ENCODE data around the gene VPS26C.

VPS26C gene

DNA sequence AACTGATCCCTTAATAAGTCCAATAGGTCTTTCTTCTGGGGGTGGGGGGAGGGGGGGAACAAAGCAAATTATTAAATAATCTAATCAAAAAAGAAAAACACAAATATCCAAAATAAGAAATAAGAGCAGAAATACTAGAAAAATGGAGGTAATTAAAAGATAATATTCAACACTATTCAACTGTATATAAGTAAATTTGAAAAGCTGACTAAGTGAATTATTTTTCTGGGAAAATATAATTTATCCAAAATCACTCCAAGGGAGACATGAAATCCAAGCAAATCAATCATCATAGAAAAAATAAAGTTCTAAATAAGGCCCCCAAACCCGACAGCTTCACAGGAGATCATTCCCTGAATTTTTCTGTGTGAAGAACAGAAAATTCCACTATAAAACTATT lies 18.8 kb downstream of the VPS26C start:
- Histone ChIP-seq H3K4me1 (ENCODE audit: control insufficient read depth in 2 of 2, insufficient read depth in 2 of 2, low read length in 2 of 2) (no peaks in the 10 kb centered on the region), H3K36me3 (ENCODE audit: control insufficient read depth in 2 of 2, insufficient read depth in 2 of 2, low read length in 2 of 2) (no peaks in the 10 kb centered on the region), H3K27ac (ENCODE audit: low read depth in 2 of 2, low read length in 2 of 2) (no peak overlapping the region), H3K27me3 (ENCODE audit: control insufficient read depth in 2 of 2, insufficient read depth in 2 of 2, low read length in 2 of 2) (no peaks in the 10 kb centered on the region), H3K4me3 (ENCODE audit: low read length in 2 of 2) (no peak overlapping the region), H3K9me3 (ENCODE audit: control insufficient read depth in 2 of 2, low read length in 2 of 2) (no peaks in the 10 kb centered on the region), H3K9ac (ENCODE audit: low read depth in 1 of 2, low read length in 2 of 2) (no peak overlapping the region)

DNA sequence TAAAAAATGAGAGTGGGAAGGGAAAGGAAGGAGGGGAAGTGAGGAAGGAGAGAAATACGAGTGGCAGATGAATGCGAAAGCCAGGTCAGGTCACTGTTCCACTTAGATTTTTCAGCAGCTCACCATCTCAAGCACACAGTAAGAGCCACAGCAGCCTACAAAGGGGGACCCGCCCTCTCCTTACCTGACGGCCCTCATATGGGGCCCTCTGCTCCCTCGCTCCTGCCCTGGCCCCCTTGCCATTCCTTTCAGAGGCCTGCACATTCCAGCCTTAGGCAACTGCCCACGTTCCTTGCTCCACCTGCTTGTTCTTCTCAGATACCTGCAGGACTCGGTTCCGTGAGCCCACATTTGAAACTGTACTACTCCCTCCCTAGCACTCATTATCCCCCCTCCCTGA lies 22.0 kb downstream of the VPS26C start:
- Histone ChIP-seq H3K27ac (ENCODE audit: low read depth in 2 of 2, low read length in 2 of 2) (no peak overlapping the region), H3K36me3 (ENCODE audit: control insufficient read depth in 2 of 2, insufficient read depth in 2 of 2, low read length in 2 of 2) (peaks cover 6 to 8% of the 10 kb centered on the region in 2 donors), H3K9ac (ENCODE audit: low read depth in 1 of 2, low read length in 2 of 2) (no peak overlapping the region), H3K27me3 (ENCODE audit: control insufficient read depth in 2 of 2, insufficient read depth in 2 of 2, low read length in 2 of 2) (no peaks in the 10 kb centered on the region), H3K4me3 (ENCODE audit: low read length in 2 of 2) (no peak overlapping the region), H3K4me1 (ENCODE audit: control insufficient read depth in 2 of 2, insufficient read depth in 2 of 2, low read length in 2 of 2) (no peaks in the 10 kb centered on the region), H3K9me3 (ENCODE audit: control insufficient read depth in 2 of 2, low read length in 2 of 2) (no peaks in the 10 kb centered on the region)

DNA sequence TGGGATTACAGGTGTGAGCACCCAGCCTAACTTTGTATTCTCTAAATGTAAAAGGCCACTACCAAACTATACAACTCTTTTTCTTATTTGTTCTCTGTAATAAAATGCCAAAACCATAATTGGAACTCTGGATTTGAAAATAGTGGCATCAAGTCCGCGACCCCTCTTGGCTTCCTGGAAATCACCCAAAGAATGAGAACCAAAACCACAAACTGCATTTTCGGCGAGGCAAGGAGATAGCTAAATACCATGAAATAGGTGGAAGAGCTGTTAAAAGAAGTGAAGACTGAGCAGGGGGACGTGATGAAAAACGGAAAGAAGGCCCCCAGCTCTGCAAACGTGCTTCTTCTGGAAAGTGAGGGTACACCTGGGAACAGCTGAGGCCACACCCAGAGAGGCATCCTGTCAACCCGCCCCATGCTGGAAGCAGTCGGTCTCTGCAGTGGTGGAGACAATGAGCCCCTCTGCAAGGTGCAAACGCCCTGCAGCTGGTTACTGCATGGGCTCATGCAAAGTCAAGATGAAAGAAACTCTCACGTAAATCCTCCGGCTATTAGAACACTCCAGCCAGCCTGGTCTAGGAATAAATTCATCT lies 22.5 kb downstream of the VPS26C start:
- Histone ChIP-seq H3K27ac (ENCODE audit: low read depth in 2 of 2, low read length in 2 of 2) (no peak overlapping the region), H3K27me3 (ENCODE audit: control insufficient read depth in 2 of 2, insufficient read depth in 2 of 2, low read length in 2 of 2) (no peaks in the 10 kb centered on the region), H3K4me1 (ENCODE audit: control insufficient read depth in 2 of 2, insufficient read depth in 2 of 2, low read length in 2 of 2) (no peaks in the 10 kb centered on the region), H3K36me3 (ENCODE audit: control insufficient read depth in 2 of 2, insufficient read depth in 2 of 2, low read length in 2 of 2) (peaks cover 6 to 12% of the 10 kb centered on the region in 2 donors), H3K4me3 (ENCODE audit: low read length in 2 of 2) (no peak overlapping the region), H3K9me3 (ENCODE audit: control insufficient read depth in 2 of 2, low read length in 2 of 2) (no peaks in the 10 kb centered on the region), H3K9ac (ENCODE audit: low read depth in 1 of 2, low read length in 2 of 2) (no peak overlapping the region)

DNA sequence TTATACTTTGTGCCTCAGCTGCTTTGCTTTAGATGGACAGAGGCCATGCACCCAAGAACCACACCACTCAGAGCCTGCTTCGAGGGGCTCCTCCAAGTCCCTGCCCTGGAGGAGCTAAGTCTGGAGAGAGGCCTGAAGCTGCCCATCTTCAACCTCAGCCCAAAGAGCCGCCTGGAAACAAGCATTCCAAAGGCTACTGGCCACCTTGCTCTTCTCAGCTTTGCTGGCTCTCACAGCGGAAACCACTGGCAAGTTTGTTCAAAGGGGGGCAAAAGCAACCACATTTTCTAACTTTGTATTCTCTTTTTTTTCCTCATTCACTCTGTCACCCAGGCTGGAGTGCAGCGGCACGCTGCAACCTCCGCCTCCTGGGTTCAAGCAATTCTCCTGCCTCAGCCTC lies 23.2 kb downstream of the VPS26C start:
- Histone ChIP-seq H3K27me3 (ENCODE audit: control insufficient read depth in 2 of 2, insufficient read depth in 2 of 2, low read length in 2 of 2) (no peaks in the 10 kb centered on the region), H3K4me3 (ENCODE audit: low read length in 2 of 2) (no peak overlapping the region), H3K27ac (ENCODE audit: low read depth in 2 of 2, low read length in 2 of 2) (no peak overlapping the region), H3K9me3 (ENCODE audit: control insufficient read depth in 2 of 2, low read length in 2 of 2) (no peaks in the 10 kb centered on the region), H3K9ac (ENCODE audit: low read depth in 1 of 2, low read length in 2 of 2) (no peak overlapping the region), H3K36me3 (ENCODE audit: control insufficient read depth in 2 of 2, insufficient read depth in 2 of 2, low read length in 2 of 2) (peaks cover 6 to 12% of the 10 kb centered on the region in 2 donors), H3K4me1 (ENCODE audit: control insufficient read depth in 2 of 2, insufficient read depth in 2 of 2, low read length in 2 of 2) (no peaks in the 10 kb centered on the region)

DNA sequence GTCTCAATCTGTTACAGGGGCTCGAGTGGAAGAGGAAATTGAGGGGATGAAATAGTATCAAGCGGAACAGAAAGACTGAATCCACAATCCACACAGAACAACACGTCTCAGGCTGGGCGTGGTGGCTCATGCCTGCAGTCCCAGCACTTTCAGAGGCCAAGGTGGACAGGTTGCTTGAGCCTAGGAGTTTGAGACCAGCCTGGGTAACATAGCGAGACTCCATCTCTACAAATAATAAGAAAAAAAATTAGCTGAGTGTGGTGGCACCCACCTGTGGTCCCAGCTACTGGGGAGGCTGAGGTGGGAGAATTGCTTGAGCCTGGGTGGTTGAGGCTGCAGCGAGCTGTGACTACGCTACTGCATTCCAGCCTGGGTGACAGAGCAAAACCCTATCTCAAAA lies 25.7 kb downstream of the VPS26C start:
- no peak overlapping the region for H3K4me3 ChIP-seq (ENCODE audit: low read length in 2 of 2)
- no peaks in the 10 kb centered on the region for H3K27me3 ChIP-seq (ENCODE audit: control insufficient read depth in 2 of 2, insufficient read depth in 2 of 2, low read length in 2 of 2)
- no peaks in the 10 kb centered on the region for H3K4me1 ChIP-seq (ENCODE audit: control insufficient read depth in 2 of 2, insufficient read depth in 2 of 2, low read length in 2 of 2)
- H3K36me3 ChIP-seq (ENCODE audit: control insufficient read depth in 2 of 2, insufficient read depth in 2 of 2, low read length in 2 of 2), result peaks cover 17 to 28% of the 10 kb centered on the region in 2 donors
- no peak overlapping the region for H3K9ac ChIP-seq (ENCODE audit: low read depth in 1 of 2, low read length in 2 of 2)
- H3K27ac ChIP-seq (ENCODE audit: low read depth in 2 of 2, low read length in 2 of 2), result no peak overlapping the region
- no peaks in the 10 kb centered on the region for H3K9me3 ChIP-seq (ENCODE audit: control insufficient read depth in 2 of 2, low read length in 2 of 2)

DNA sequence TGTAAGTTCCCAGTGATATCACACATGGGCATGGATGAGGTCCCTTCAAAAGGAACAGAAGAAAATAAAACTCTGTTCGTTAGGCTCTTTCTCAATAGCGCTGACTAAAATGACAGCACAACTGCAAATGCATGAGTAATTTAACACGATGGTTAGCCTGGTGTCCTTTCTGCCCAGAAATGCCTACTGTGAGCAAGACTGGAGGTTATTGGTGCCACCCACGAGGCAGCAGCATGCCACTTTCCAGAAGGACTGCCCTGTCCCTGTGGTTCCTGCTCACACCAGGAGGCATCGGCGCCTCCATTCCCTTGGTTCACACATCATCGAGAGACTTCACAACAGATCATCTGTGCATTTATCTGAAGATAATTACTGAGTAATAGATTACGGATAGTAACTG lies 26.2 kb downstream of the VPS26C start:
- Histone ChIP-seq H3K27ac (ENCODE audit: low read depth in 2 of 2, low read length in 2 of 2) (no peak overlapping the region), H3K9me3 (ENCODE audit: control insufficient read depth in 2 of 2, low read length in 2 of 2) (no peaks in the 10 kb centered on the region), H3K4me1 (ENCODE audit: control insufficient read depth in 2 of 2, insufficient read depth in 2 of 2, low read length in 2 of 2) (no peaks in the 10 kb centered on the region), H3K27me3 (ENCODE audit: control insufficient read depth in 2 of 2, insufficient read depth in 2 of 2, low read length in 2 of 2) (no peaks in the 10 kb centered on the region), H3K9ac (ENCODE audit: low read depth in 1 of 2, low read length in 2 of 2) (no peak overlapping the region), H3K4me3 (ENCODE audit: low read length in 2 of 2) (no peak overlapping the region), H3K36me3 (ENCODE audit: control insufficient read depth in 2 of 2, insufficient read depth in 2 of 2, low read length in 2 of 2) (peaks cover 21 to 30% of the 10 kb centered on the region in 2 donors)

DNA sequence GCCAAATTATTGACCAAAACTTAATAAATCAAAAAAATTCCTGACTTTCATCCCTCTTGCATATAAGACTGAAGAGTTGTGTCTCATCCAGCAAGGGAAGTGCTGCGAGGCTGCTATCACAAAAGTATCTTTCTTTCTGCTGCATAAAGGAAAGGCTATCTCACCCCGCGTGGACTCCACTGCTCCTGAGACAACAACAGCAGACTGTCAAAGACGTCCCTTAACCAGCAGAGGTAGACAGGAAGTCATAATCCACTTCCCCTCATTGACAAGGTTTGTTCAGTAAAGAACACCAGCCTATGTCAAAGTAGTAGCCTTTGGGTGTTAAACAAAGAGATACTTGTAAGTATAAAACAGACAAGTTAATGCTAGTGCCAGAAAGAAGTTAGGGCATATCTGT lies 29.4 kb downstream of the VPS26C start:
- Histone ChIP-seq H3K4me3 (ENCODE audit: low read length in 2 of 2) (no peak overlapping the region), H3K9me3 (ENCODE audit: control insufficient read depth in 2 of 2, low read length in 2 of 2) (no peaks in the 10 kb centered on the region)

DNA sequence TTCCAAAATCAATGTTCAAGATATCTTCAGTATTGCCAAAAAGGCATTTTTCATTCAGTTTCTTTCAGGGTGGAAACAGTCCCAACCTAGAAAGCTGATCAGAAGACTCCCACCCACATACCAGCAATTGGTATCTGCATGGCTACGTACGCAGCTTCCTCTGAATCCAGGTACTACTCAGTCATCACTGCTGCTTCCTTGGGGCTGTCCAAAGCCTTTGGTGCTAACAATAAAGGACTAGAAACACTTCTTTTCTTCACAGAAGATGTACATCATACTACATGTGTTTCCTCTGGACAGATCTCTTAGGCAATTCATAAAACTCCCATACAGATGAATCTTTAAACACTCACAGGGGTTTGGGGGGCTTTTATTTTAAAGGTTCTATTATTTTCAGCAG lies 29.8 kb downstream of the VPS26C start:
- H3K9me3 ChIP-seq (ENCODE audit: control insufficient read depth in 2 of 2, low read length in 2 of 2), result no peaks in the 10 kb centered on the region
- H3K4me1 ChIP-seq (ENCODE audit: control insufficient read depth in 2 of 2, insufficient read depth in 2 of 2, low read length in 2 of 2), result no peaks in the 10 kb centered on the region
- no peak overlapping the region for H3K4me3 ChIP-seq (ENCODE audit: low read length in 2 of 2)
- H3K27ac ChIP-seq (ENCODE audit: low read depth in 2 of 2, low read length in 2 of 2), result no peak overlapping the region
- no peaks in the 10 kb centered on the region for H3K27me3 ChIP-seq (ENCODE audit: control insufficient read depth in 2 of 2, insufficient read depth in 2 of 2, low read length in 2 of 2)
- no peak overlapping the region for H3K9ac ChIP-seq (ENCODE audit: low read depth in 1 of 2, low read length in 2 of 2)
- H3K36me3 ChIP-seq (ENCODE audit: control insufficient read depth in 2 of 2, insufficient read depth in 2 of 2, low read length in 2 of 2), result peaks cover 37 to 51% of the 10 kb centered on the region in 2 donors

More for the DNA sequence above, 29.4 kb downstream of the VPS26C start:
- Histone ChIP-seq H3K27me3 (ENCODE audit: control insufficient read depth in 2 of 2, insufficient read depth in 2 of 2, low read length in 2 of 2) (no peaks in the 10 kb centered on the region), H3K36me3 (ENCODE audit: control insufficient read depth in 2 of 2, insufficient read depth in 2 of 2, low read length in 2 of 2) (peaks cover 34 to 47% of the 10 kb centered on the region in 2 donors), H3K4me1 (ENCODE audit: control insufficient read depth in 2 of 2, insufficient read depth in 2 of 2, low read length in 2 of 2) (no peaks in the 10 kb centered on the region), H3K27ac (ENCODE audit: low read depth in 2 of 2, low read length in 2 of 2) (no peak overlapping the region), H3K9ac (ENCODE audit: low read depth in 1 of 2, low read length in 2 of 2) (no peak overlapping the region)

DNA sequence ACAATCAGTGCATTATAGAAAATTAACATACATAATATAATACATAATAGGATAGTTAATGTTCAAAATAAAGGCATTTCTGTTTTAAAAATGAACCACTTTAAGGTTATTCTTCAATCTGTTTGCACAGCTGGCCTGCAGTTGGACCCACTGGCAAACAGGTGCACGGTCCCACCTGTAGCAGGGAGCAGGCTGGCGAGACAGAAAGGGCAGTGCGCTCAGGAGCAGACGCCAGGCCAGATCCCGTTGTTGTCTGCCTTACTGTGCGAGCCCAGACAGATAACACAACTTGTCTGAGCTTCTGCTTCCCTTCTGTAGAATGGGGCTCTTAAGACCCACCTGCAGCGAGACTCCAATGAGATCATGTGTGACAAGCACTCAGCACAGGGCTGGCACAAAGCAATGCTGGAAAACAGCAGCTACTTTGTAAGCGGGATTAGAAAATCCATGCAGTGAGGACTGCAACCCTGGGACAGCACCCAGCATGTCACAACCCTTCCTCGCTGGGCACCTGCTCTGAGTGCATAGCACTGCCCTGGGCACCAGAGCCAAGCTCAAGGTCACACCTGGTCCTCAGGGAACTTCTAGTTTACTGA lies 33.5 kb downstream of the VPS26C start:
- Histone ChIP-seq H3K36me3 (ENCODE audit: control insufficient read depth in 2 of 2, insufficient read depth in 2 of 2, low read length in 2 of 2) (peaks cover 53 to 70% of the 10 kb centered on the region in 2 donors), H3K27ac (ENCODE audit: low read depth in 2 of 2, low read length in 2 of 2) (no peak overlapping the region), H3K4me1 (ENCODE audit: control insufficient read depth in 2 of 2, insufficient read depth in 2 of 2, low read length in 2 of 2) (no peaks in the 10 kb centered on the region), H3K9me3 (ENCODE audit: control insufficient read depth in 2 of 2, low read length in 2 of 2) (no peaks in the 10 kb centered on the region), H3K27me3 (ENCODE audit: control insufficient read depth in 2 of 2, insufficient read depth in 2 of 2, low read length in 2 of 2) (no peaks in the 10 kb centered on the region), H3K4me3 (ENCODE audit: low read length in 2 of 2) (no peak overlapping the region), H3K9ac (ENCODE audit: low read depth in 1 of 2, low read length in 2 of 2) (no peak overlapping the region)

DNA sequence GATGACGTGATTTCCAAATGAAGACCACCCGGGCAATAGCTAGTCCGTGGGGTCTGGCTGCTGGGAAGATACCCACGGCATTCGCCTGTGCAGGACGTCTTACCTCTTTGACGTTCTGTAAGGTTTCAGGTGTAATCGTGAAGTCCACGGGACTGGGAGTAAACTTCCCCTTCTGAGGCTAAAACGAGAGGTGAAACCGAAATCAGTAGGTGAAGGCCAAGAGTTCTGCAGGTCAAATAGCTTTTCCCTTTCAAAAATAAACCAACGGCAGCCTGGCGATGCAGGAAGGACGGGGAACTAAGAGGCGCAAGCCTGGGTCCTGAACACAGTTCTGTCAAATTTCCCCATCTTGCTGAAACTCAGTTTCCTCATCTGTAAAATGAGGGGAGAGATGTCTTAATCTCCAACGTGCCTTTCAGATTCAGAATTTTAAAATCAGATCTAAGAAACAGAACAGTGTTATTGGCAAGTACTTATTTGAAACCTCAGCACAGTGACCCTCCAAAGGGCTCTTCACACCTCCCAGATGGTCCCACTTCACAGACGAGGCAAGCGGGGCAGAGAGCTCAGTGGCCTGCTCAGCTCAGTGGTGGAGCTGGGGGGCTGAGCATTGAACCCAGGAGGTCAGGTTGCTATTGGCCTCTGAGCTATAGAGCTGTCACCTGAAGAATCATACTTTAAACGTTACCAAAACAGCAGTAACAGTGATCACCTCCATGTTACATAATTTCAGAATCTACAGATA lies 34.7 kb downstream of the VPS26C start:
- Histone ChIP-seq H3K27ac (ENCODE audit: low read depth in 2 of 2, low read length in 2 of 2) (no peak overlapping the region), H3K4me1 (ENCODE audit: control insufficient read depth in 2 of 2, insufficient read depth in 2 of 2, low read length in 2 of 2) (no peaks in the 10 kb centered on the region), H3K9ac (ENCODE audit: low read depth in 1 of 2, low read length in 2 of 2) (no peak overlapping the region), H3K27me3 (ENCODE audit: control insufficient read depth in 2 of 2, insufficient read depth in 2 of 2, low read length in 2 of 2) (no peaks in the 10 kb centered on the region), H3K9me3 (ENCODE audit: control insufficient read depth in 2 of 2, low read length in 2 of 2) (no peaks in the 10 kb centered on the region), H3K36me3 (ENCODE audit: control insufficient read depth in 2 of 2, insufficient read depth in 2 of 2, low read length in 2 of 2) (peaks cover 63 to 72% of the 10 kb centered on the region in 2 donors), H3K4me3 (ENCODE audit: low read length in 2 of 2) (no peak overlapping the region)

Data from mucosa of rectum (tissue), 2 donors.